GM19023 (cell line): ENCODE data around the gene SV2B.

Source experiments
- ATAC-seq: cut with Tn5 transposase; IDR thresholded peaks from one replicate; pipeline ENCODE4 v1.9.1; 2021; ENCODE audit warnings: mild to moderate bottlenecking, moderate library complexity; ENCODE audit not compliant: unreplicated experiment

Gene SV2B

DNA sequence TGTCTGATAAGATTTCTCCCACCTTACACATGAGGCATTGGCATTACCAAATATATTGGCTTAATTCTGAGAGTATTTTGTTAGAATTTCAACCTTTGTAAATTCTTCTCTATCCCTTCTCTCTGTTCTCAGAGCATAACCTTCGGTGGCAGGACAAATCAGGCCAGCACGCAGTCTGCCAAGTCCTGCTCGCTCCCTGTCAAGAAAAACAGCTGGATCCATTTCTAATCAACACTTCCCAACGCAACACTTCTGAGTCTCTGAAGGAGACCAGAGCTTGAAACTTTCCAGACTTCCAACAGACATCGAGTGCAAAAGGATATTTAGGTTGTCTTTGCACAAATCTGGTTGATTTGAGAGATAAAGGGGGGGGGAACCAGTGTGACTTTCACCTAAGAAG is 125.7 kb downstream of the SV2B start:
- no peak for ATAC-seq

DNA sequence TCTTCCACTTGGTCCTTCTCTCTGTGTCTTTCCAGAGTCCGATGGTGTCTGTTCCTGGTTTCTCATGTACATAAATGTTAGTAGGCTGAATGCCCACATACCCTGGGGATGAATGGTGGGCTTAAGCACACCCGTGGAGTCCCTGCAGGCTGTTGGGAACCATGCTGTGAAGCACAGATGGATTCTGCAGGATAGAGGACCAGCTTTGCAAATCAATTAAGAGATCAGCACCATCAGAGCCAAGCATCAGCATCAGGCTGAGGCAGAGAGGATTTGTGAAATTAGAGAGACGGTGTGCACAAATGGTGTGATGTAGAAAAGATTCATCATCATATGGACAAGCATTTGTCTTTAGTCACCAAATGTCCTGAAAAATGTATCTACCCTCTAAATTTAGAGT is 127.1 kb downstream of the SV2B start:
- ATAC-seq: no peak

DNA sequence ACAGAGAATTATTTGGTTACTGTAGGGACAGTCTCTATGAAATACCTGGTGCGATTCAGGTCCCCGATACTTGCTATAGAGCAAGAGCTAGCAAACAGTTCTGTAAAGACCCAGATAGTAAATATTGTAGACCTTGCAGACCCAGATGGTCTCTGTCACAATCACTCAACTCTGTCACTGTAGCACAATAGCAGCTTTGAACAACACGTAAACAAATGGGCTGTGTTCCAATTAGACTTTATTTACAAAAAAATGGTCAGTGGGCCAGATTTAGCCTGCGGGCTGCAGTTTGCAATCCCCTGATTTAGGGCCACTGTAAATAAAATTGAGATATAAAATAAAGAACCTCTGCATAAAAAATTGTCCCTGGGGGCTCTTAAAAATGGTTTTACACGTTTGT is 127.7 kb downstream of the SV2B start:
- ATAC-seq: no peak

DNA sequence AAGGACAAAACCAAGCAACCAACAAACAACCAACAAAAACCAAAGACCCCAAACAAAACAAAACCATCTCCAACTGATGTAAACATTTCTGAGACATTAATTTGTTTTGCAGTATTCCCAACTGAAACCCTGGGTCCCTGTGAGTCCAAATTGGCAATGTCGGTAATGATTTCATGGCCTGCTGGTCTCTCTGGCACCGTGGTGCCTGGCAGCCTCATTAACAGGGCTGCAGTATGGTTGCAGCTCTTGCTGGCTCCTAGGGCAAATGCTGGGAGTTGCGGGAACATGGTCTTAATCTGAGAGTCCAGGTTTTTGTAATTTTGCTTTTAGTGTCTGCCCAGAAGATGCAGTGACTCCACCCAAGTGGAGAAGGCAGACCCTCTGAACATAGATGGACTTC is 128.3 kb downstream of the SV2B start:
- no peak for ATAC-seq

DNA sequence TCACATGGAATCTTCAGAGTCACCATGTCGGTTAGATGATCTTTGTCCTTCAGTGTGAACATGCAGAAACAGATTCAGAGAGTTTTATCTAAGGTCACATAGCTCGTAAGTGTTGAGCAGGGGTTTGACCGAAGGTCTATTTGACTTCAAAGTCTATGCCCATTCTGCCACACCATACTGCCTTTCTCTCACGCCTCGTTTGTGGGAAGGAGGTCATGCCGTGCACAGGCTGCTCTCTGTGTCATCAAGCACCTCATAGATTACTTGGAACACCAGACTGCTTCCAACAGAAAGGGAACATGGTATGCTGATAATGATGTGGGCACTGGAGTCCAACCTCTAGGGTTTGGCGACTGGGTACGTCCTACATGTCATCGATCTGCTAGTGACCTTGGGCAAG is 128.8 kb downstream of the SV2B start:
- ATAC-seq: no peak

DNA sequence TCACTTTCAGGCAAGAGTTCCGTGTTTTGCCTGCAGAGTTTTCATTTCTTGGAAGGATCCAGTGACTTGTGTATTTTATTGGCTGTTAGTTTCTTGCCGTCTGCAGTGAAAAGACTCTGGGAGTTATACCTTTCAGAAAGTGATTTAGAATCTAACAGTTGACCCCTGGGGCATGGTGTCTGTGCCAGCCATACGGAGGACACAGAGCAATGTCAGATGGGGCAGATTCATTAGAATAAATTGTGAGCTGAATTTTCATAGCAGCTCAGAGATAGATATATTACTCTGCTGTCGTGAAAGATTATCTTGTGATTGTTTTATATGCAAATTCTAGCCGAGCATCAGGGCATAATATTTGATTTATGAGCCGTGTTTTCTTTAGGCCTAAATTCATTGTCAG is 131.6 kb downstream of the SV2B start:
- ATAC-seq: no peak

- no peak for ATAC-seq
Measured at GRCh38 chr15:91234759-91235158, 134.7 kb downstream of the SV2B start.

GRCh38 chr15:91235376-91235775 is 135.3 kb downstream of the SV2B start:
- no peak for ATAC-seq

GRCh38 chr15:91237445-91237844 is 137.4 kb downstream of the SV2B start:
- no peak for ATAC-seq

DNA sequence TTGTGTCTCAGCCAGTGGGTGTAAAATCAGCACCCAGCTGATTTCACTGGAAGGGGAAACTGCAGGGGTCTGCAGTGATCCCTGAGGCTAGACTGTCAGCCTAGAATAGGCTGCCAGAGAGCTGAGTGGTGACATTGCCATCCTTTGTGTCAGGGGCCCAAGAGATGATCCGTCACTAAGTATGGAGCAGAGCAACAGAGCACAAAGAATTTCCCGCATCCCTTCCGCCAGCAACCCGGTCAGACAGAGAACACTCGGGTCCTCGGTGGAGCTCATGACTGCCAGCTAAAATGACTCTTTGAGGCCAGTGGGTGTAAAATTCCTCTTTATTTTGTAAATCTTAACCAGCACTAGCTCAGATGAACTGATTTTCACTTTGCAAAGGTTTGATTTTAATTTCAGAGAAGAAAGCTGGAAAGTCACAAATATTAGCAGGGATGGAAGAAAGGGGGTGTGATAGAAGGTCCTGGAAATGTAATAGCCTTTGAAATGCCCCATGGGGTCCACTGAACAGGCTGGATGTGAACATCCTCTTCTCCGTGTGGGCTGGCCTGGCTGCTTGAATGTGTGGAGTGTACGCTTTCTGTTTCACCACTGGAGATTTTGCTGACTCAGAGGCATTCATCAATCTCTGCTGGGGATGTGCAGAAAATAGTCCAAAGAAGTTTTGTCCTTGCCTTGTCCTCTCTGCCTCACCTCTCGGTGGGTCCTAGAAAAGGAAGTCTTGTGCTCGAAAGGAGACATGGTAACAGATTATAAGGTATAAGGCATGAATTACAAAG is 138.8 kb downstream of the SV2B start:
- no peak for ATAC-seq

DNA sequence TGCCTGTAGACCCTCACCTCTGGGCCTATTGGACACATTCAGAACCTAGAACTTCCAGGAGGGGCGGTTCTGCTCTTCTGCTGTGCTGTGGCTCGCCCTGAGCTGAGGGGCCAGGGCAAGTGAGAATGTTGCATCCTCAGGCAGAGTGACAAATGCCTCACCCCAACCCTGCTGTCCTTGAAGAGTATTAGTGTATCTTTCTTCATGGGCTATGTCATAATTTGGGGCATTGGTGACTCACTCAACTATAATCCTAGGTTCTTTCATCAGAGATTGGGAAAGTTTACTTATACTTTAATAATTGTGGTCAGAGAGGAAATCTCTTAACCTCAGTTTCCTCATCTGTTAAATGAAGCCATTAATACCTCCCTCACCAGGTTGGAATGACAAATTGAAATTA is 143.8 kb downstream of the SV2B start:
- ATAC-seq: no peak

DNA sequence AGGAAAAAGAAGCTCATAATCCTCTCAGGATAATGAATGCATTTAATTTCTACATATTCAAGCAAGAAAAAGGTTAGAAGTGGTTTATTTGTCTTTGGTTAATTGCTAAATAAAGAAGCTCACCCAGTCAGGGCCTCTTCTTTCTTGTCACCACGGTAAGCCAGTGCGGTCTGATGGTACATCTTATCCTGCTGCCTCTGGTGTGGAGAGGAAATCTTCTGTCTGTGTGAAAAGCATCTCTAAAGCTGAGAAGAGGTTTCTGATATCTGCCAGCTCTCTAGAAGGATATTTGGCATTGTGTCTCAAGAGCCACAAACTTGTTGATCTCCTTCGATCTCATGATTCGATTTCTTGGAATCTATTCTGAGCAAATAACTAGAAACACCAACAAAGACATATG is 144.9 kb downstream of the SV2B start:
- no peak for ATAC-seq

GRCh38 chr15:91246998-91247397 is 146.9 kb downstream of the SV2B start:
- no peak for ATAC-seq

DNA sequence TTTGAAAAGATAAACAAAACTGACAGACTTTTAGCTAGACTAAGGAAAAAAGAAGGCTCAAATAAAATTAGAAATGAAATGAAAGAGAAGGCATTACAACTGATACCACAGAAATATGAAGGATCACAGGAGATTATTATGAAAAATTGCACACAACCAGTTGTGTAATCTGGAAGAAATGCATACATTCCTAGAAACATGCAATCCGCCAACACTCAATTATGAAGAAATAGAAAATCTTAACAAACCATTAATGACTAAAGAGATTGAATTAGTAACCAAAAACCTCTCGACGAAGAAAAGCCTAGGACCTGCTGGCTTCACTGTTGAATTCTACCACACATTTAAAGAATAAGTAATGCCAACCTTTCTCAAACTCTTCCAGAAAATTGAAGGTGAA is 149.5 kb downstream of the SV2B start:
- no peak for ATAC-seq

DNA sequence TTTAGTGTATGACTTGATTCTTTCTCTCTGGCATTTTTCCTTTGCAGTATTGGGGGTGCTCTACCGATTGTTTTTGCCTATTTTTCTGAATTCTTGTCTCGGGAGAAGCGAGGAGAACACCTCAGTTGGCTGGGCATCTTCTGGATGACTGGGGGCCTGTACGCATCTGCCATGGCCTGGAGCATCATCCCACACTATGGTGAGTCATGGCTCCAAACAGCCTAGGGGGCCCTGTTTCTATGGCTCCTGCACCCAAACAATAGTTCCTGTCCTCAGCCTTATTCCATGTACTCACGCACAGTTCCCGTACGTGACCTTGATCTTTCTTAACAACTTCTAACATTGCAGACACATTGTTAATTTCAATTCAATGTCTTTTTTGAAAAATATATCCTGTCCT is 152.3 kb downstream of the SV2B start:
- no peak for ATAC-seq

GRCh38 chr15:91252756-91253155 is 152.7 kb downstream of the SV2B start:
- ATAC-seq: no peak

- no peak for ATAC-seq
Measured at GRCh38 chr15:91253605-91254004, 153.5 kb downstream of the SV2B start.

- ATAC-seq: no peak
Measured at GRCh38 chr15:91254766-91255165, 154.7 kb downstream of the SV2B start.

DNA sequence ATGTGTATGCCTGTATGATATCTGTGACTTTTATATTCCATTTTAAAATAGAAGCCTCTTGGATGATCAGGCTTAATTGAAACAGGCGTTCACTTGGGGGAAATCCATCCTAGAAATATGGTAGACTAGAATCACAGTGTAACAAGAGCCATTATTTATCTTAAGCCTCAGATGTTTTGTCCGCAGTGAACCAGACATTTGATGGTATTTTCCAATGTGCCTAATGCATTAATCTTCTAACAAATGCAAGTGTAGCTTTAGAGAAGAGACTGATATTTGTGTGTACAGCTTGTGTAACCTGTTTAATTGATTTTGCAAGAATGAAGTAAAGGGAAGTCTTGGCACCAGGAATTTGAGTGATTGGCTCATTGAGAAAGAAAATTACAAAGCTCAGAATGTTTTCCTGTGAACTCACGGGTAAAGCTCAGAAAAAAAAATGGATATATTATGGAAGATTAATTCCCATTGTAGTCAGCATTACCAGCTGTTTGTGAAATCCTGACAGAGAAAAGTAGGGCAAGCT is 155.7 kb downstream of the SV2B start:
- no peak for ATAC-seq

GRCh38 chr15:91257746-91258414 is 157.8 kb downstream of the SV2B start:
- ATAC-seq: no peak

DNA sequence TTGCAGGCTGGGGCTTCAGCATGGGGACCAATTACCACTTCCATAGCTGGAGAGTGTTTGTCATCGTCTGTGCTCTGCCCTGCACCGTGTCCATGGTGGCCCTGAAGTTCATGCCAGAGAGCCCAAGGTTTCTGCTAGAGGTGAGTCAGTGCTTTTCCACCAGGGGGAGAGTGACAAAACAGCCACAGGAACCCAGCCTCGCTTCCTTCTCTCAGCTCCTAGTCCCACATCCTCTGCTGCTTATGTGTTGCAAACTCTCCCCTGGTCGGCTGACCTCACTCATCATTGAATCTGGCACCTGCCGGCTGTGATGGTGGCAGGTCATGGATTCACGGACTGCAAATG is 158.3 kb downstream of the SV2B start:
- no peak for ATAC-seq

GRCh38 chr15:91259077-91259476 is 159.0 kb downstream of the SV2B start:
- no peak for ATAC-seq

GRCh38 chr15:91261345-91261744 is 161.3 kb downstream of the SV2B start:
- no peak for ATAC-seq
